HUDEP-2 (cell line): Measurements from ENCODE around the gene GCAT.

Source experiments
- DNase-seq, 76 experiments: peaks; one replicate each; lab custom pipeline; 2025; ENCODE audit not compliant: unreplicated experiment in 76 of 76; lab: John Stamatoyannopoulos, UW

Gene GCAT

GRCh38 chr22:37807410-37808293 is at the start of gene GCAT:
TSS of gene GCAT (plus strand) at chr22:37807934. CDS start at chr22:37807968, 34 bp downstream.
- DNase-seq = peak in 74 of 76 experiments; percentile 53 to 95 (median 91)

- DNase-seq = no peak
Observed at GRCh38 chr22:37758694-37759093, 49.0 kb upstream of the GCAT start.

GRCh38 chr22:37759281-37759680 is 48.5 kb upstream of the GCAT start:
- no peak for DNase-seq

GRCh38 chr22:37760152-37760551 is 47.6 kb upstream of the GCAT start:
- no peak for DNase-seq

- peak in 51 of 76 experiments; percentile 7 to 72 (median 38) for DNase-seq
Observed at GRCh38 chr22:37762389-37762836, 45.3 kb upstream of the GCAT start.

GRCh38 chr22:37763012-37763411 is 44.7 kb upstream of the GCAT start:
- DNase-seq = no peak

- DNase-seq = no peak
Observed at GRCh38 chr22:37763652-37764051, 44.1 kb upstream of the GCAT start.

- no peak for DNase-seq
Observed at GRCh38 chr22:37764622-37765021, 43.1 kb upstream of the GCAT start.

GRCh38 chr22:37765498-37765897 is 42.2 kb upstream of the GCAT start:
- DNase-seq = no peak

- no peak for DNase-seq
Observed at GRCh38 chr22:37765953-37766576, 41.7 kb upstream of the GCAT start.

- DNase-seq = peak in 1 of 76 experiments; percentile 3
Observed at GRCh38 chr22:37768273-37768672, 39.5 kb upstream of the GCAT start.

- DNase-seq = no peak
Observed at GRCh38 chr22:37769056-37769455, 38.7 kb upstream of the GCAT start.

- no peak for DNase-seq
Observed at GRCh38 chr22:37771081-37771480, 36.7 kb upstream of the GCAT start.

GRCh38 chr22:37771702-37772427 is 35.9 kb upstream of the GCAT start:
- no peak for DNase-seq

GRCh38 chr22:37774728-37775127 is 33.0 kb upstream of the GCAT start:
- no peak for DNase-seq

- no peak for DNase-seq
Observed at GRCh38 chr22:37775785-37776638, 31.7 kb upstream of the GCAT start.

GRCh38 chr22:37776639-37777005 is 31.1 kb upstream of the GCAT start:
- DNase-seq = no peak

- DNase-seq = peak in 2 of 76 experiments; percentile 6 to 29
Observed at GRCh38 chr22:37777122-37777687, 30.5 kb upstream of the GCAT start.

- no peak for DNase-seq
Observed at GRCh38 chr22:37778370-37779009, 29.2 kb upstream of the GCAT start.
